ENCODE data around the gene LETM1.

DNA sequence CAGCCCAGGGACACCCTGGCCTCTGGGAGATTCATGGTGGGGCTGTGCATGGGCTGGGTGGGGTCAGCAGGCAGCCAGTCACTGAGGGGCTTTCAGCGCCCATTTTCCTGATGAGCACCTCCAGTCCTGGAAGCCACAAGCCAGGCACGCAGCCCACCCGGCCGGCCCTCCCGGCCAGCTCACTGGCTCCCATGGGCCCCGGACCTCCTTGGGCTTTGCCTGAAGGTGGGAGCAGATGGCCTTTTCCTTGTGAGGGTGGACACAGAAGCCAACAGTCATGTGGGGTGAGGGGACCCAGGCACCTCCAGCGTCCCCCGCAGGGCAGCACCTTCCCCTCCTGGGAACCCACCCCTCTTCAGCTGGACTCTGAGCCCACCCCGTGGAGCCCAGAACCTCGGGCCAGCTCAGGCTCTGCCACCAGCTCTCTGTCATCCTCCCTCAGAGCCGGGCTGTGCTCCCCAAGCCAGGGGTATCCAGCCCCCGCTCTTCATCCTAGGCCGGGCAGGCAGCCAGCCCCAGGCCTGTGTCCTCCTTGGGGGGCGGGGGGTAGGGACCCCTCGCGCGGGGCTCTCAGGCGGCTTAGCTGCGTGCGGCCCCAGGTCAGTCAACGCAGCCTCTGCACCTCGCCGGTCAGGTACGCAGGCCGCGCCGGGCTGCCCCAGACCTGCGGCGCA, 63.7 kb downstream of the LETM1 start:
- TF ChIP-seq CTCF (conservative IDR thresholded peaks at IDR 0.05; ENCODE audit: low read depth in 2 of 2) (no peak), POLR2AphosphoS5 (IDR thresholded peaks at IDR 0.05; ENCODE audit: low read depth) (no peak; the same call in 1 of the 2 replicates), EZH2 (IDR thresholded peaks at IDR 0.05; ENCODE audit: low read depth, unreplicated experiment) (no peak), NANOG (IDR thresholded peaks at IDR 0.05; ENCODE audit: borderline replicate concordance) (no peak), STAT1 (IDR thresholded peaks at IDR 0.05; ENCODE audit: unreplicated experiment) (no peak), CREB1 (CRISPR knock-in tag; IDR thresholded peaks at IDR 0.05; ENCODE audit: low read depth) (no peak), JUNB (IDR thresholded peaks at IDR 0.05; ENCODE audit: unreplicated experiment) (no peak), ZNF114 (CRISPR knock-in tag; IDR thresholded peaks at IDR 0.05) (no peak)
- TF ChIP-seq, protein P1, sequence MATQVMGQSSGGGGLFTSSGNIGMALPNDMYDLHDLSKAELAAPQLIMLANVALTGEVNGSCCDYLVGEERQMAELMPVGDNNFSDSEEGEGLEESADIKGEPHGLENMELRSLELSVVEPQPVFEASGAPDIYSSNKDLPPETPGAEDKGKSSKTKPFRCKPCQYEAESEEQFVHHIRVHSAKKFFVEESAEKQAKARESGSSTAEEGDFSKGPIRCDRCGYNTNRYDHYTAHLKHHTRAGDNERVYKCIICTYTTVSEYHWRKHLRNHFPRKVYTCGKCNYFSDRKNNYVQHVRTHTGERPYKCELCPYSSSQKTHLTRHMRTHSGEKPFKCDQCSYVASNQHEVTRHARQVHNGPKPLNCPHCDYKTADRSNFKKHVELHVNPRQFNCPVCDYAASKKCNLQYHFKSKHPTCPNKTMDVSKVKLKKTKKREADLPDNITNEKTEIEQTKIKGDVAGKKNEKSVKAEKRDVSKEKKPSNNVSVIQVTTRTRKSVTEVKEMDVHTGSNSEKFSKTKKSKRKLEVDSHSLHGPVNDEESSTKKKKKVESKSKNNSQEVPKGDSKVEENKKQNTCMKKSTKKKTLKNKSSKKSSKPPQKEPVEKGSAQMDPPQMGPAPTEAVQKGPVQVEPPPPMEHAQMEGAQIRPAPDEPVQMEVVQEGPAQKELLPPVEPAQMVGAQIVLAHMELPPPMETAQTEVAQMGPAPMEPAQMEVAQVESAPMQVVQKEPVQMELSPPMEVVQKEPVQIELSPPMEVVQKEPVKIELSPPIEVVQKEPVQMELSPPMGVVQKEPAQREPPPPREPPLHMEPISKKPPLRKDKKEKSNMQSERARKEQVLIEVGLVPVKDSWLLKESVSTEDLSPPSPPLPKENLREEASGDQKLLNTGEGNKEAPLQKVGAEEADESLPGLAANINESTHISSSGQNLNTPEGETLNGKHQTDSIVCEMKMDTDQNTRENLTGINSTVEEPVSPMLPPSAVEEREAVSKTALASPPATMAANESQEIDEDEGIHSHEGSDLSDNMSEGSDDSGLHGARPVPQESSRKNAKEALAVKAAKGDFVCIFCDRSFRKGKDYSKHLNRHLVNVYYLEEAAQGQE (IDR thresholded peaks at IDR 0.05; ENCODE audit: unreplicated experiment), result no peak

Data from GM23338 (cell line).